ENCODE data around the gene NR4A2. TPM values are rescaled to one million over a fixed set of nuclear protein-coding genes. Genes with fewer than 3 reads are reported as not detected.

NR4A2 gene
- total RNA-seq, 4 donors from 2014 or later, result 1.9 to 5.0 (median 2.5) TPM

GRCh38 chr2:156319811-156320485 is 12.6 kb downstream of the NR4A2 start:
- Histone ChIP-seq H3K4me3 (peak overlapping the region; percentile 18 to 62 (median 36)), H3K27me3 (peaks cover 0 to 5% of the 10 kb centered on the region in 2 donors)

GRCh38 chr2:156317631-156318030 is 14.9 kb downstream of the NR4A2 start:
- no peak overlapping the region for H3K4me3 ChIP-seq
- H3K36me3 ChIP-seq, result no peaks in the 10 kb centered on the region
- TF ChIP-seq POLR2A (IDR thresholded peaks at IDR 0.05) (no peak), CTCF (IDR thresholded peaks at IDR 0.05) (no peak)
- no peak overlapping the region for H3K27ac ChIP-seq
- H3K9me3 ChIP-seq, result no peaks in the 10 kb centered on the region
- H3K27me3 ChIP-seq, result peaks cover 0 to 5% of the 10 kb centered on the region in 2 donors
- peaks cover 0 to 28% (median 11%) of the 10 kb centered on the region in 4 donors for H3K4me1 ChIP-seq
- no peak for DNase-seq

More at GRCh38 chr2:156319811-156320485, 12.6 kb downstream of the NR4A2 start:
- Histone ChIP-seq H3K27ac (peak overlapping the region; percentile 39 to 81 (median 51)), H3K4me1 (peaks cover 0 to 32% (median 11%) of the 10 kb centered on the region in 4 donors), H3K9me3 (no peaks in the 10 kb centered on the region), H3K36me3 (no peaks in the 10 kb centered on the region)
- TF ChIP-seq CTCF (IDR thresholded peaks at IDR 0.05) (peak in 3 of 6 experiments; percentile 46 to 56 (median 54)), POLR2A (IDR thresholded peaks at IDR 0.05) (no peak)
- peak in 2 of 3 donors; percentile 77 to 88 for DNase-seq

GRCh38 chr2:156311976-156312375 is 20.5 kb downstream of the NR4A2 start:
- Histone ChIP-seq H3K36me3 (no peaks in the 10 kb centered on the region), H3K27me3 (no peaks in the 10 kb centered on the region), H3K4me3 (no peak overlapping the region), H3K27ac (no peak overlapping the region), H3K4me1 (no peaks in the 10 kb centered on the region), H3K9me3 (no peaks in the 10 kb centered on the region)
- TF ChIP-seq CTCF (IDR thresholded peaks at IDR 0.05) (no peak), POLR2A (IDR thresholded peaks at IDR 0.05) (no peak)
- no peak for DNase-seq

- no peaks in the 10 kb centered on the region for H3K27me3 ChIP-seq
Measured at GRCh38 chr2:156310773-156311172, 21.7 kb downstream of the NR4A2 start.

GRCh38 chr2:156309917-156310316 is 22.6 kb downstream of the NR4A2 start:
- no peak for DNase-seq
- Histone ChIP-seq H3K36me3 (no peaks in the 10 kb centered on the region), H3K9me3 (no peaks in the 10 kb centered on the region), H3K4me1 (no peaks in the 10 kb centered on the region), H3K27me3 (no peaks in the 10 kb centered on the region), H3K4me3 (no peak overlapping the region), H3K27ac (no peak overlapping the region)
- no peak for TF ChIP-seq CTCF (IDR thresholded peaks at IDR 0.05)
- TF ChIP-seq POLR2A (IDR thresholded peaks at IDR 0.05), result no peak

More at GRCh38 chr2:156310773-156311172, 21.7 kb downstream of the NR4A2 start:
- Histone ChIP-seq H3K4me1 (no peaks in the 10 kb centered on the region), H3K9me3 (no peaks in the 10 kb centered on the region), H3K4me3 (no peak overlapping the region), H3K27ac (no peak overlapping the region), H3K36me3 (no peaks in the 10 kb centered on the region)
- TF ChIP-seq CTCF (IDR thresholded peaks at IDR 0.05) (no peak), POLR2A (IDR thresholded peaks at IDR 0.05) (no peak)
- no peak for DNase-seq
